Gastrocnemius medialis (tissue), 4 donors: ENCODE results near the gene FCN2.

Source experiments
- CTCF ChIP-seq, 5 experiments: fragments of 450-650 bp in 3 of 5; fragments of 200-600 bp in 2 of 5; sonication (generic) in 2 of 5; IDR thresholded peaks in 4 of 5; conservative IDR thresholded peaks in 1 of 5; 1 replicate in 4 of 5; 2 replicates in 1 of 5; pipeline ENCODE4 v1.5.1; 2016 to 2019; ENCODE audit warnings: antibody characterized with exemption in 5 of 5, mild to moderate bottlenecking in 3 of 5, moderate library complexity in 3 of 5
- POLR2A ChIP-seq, 2 donors: fragments of 450-650 bp; IDR thresholded peaks; one replicate each; pipeline ENCODE4 v1.6.1; 2017; ENCODE audit warnings: antibody characterized with exemption in 2 of 2, mild to moderate bottlenecking in 2 of 2, moderate library complexity in 2 of 2

DNA sequence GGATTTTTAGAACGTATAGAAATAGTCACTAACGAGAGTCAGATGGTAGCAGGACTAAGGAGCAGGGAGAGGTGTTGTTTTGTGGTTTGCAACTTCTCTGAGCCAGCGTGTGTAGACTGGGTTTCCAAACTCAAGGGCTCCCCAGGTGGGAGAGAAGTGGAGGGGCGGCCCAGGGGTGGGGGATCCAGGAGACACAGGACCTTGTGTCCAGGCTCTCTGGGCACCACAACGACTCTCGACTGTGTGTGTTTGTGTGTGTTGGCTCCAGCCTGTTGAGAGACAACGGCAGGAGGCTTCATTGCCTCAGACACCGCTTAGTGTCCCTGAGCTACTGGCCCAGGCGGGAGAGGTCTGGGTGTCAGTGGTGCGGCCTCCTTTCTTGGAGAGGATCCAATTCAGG is 38.0 kb downstream of the FCN2 start:
- TF ChIP-seq CTCF (IDR thresholded peaks at IDR 0.05 in 4 of 5, conservative IDR thresholded peaks at IDR 0.05 in 1 of 5) (no peak), POLR2A (IDR thresholded peaks at IDR 0.05) (no peak)
